Kidney (tissue), 14 donors: ENCODE data around the gene HOXC6. TPM values are rescaled to one million over a fixed set of nuclear protein-coding genes. Genes with fewer than 3 reads are reported as not detected.

Source experiments
- DNase-seq, 5 donors: peaks; one replicate each; pipeline ENCODE4 v3.0.0-alpha.2; 2013 to 2020
- FAIRE-seq: peaks from 2 replicates; lab custom pipeline; 2012; peaks lifted over from hg19 to GRCh38; lab: Jason Lieb, UNC
- H3K27ac ChIP-seq, 2 donors: one replicate each; pipeline ENCODE4 v1.7.0; 2013; ENCODE audit warnings: low read depth in 2 of 2, low read length in 2 of 2, inconsistent platforms in 1 of 2
- H3K27me3 ChIP-seq: one replicate; pipeline ENCODE4 v1.7.1; 2013; ENCODE audit warnings: low read length, inconsistent platforms; ENCODE audit not compliant: control insufficient read depth, insufficient read depth
- H3K36me3 ChIP-seq, 3 donors: one replicate each; pipeline versions ENCODE4 v1.7.0 to v1.7.1; 2013; ENCODE audit warnings: low read length in 3 of 3, control low read depth in 1 of 3, inconsistent platforms in 1 of 3; ENCODE audit not compliant: insufficient read depth in 3 of 3, control insufficient read depth in 2 of 3
- H3K4me1 ChIP-seq, 3 donors: one replicate each; pipeline versions ENCODE4 v1.7.0 to v1.7.1; 2013; ENCODE audit warnings: low read length in 3 of 3, inconsistent platforms in 1 of 3, low read depth in 1 of 3; ENCODE audit not compliant: control insufficient read depth in 2 of 3, insufficient read depth in 2 of 3
- H3K4me3 ChIP-seq, 3 donors: one replicate each; pipeline versions ENCODE4 v1.7.0 to v1.8.1; 2013; ENCODE audit warnings: low read length in 3 of 3, control low read depth in 1 of 3, inconsistent platforms in 1 of 3
- H3K9ac ChIP-seq, 3 donors: one replicate each; pipeline versions ENCODE4 v1.7.0 to v1.7.1; 2013; ENCODE audit warnings: low read length in 3 of 3, control low read depth in 1 of 3, inconsistent platforms in 1 of 3
- H3K9me3 ChIP-seq, 3 donors: one replicate each; pipeline versions ENCODE4 v1.7.0 to v1.7.1; 2013; ENCODE audit warnings: low read length in 3 of 3, control low read depth in 1 of 3, inconsistent platforms in 1 of 3; ENCODE audit not compliant: control insufficient read depth in 2 of 3, insufficient read depth in 1 of 3
- CTCF ChIP-seq: IDR thresholded peaks from 3 replicates; pipeline ENCODE4 v1.5.1; 2012; ENCODE audit warnings: mild to moderate bottlenecking, moderate library complexity, borderline replicate concordance; ENCODE audit not compliant: insufficient read depth; ENCODE audit errors: extremely low read depth
- intact Hi-C: fragments of 100-400 bp; cut with DNase I; formaldehyde crosslinking; loops from one replicate; pipeline ENCODE4 v1.11.1; 2022
- polyA plus RNA-seq: library from polyadenylated mRNA; stranded (reverse); fragments of 350-450 nt; fragmentation: Illumina TruSeq; extraction: RNeasy Lipid Tissue Mini Kit (QIAGEN cat#74804); gene quantifications from one replicate; pipeline ENCODE4 v1.2.3, GENCODE V29; 2014; ENCODE audit warnings: low read depth, low replicate concordance; ENCODE audit not compliant: insufficient read depth
- total RNA-seq: library from RNA; stranded (reverse); fragmentation: NEBNext Ultra II Directional; extraction: Animal tissue kit (Norgen Biotek cat#: 25700); gene quantifications from one replicate; pipeline ENCODE4 v1.2.1, GENCODE V29; 2021
- donor health status: control.
- donor health status: control.
- donor health status: control.
- donor health status: control.
- donor health status: control.
- donor health status: DM: yes; HTN: yes; CAD: no.
- donor health status: Normal renal cell carcinoma (clear cell type).

The HOXC6 gene
- total and polyA plus RNA-seq, 2 donors from 2014 or later: 11.4 to 22.0 TPM

GRCh38 chr12:54058128-54058768, 30.0 kb downstream of the HOXC6 start:
- Histone ChIP-seq H3K9me3 (no peaks in the 10 kb centered on the region), H3K27ac (no peak overlapping the region), H3K4me3 (no peak overlapping the region), H3K9ac (no peak overlapping the region), H3K36me3 (peaks cover 0 to 3% (median 0%) of the 10 kb centered on the region in 3 donors), H3K4me1 (peaks cover 0 to 9% (median 0%) of the 10 kb centered on the region in 3 donors), H3K27me3 (no peaks in the 10 kb centered on the region)
- intact Hi-C loops: no loop called here
- no peak for FAIRE-seq
- no peak for TF ChIP-seq CTCF
- peak in 3 of 5 donors; percentile 32 to 60 (median 58) for DNase-seq

GRCh38 chr12:54059668-54060067, 31.4 kb downstream of the HOXC6 start:
- no peak for TF ChIP-seq CTCF
- no peak overlapping the region for H3K27ac ChIP-seq
- H3K9me3 ChIP-seq: no peaks in the 10 kb centered on the region
- no peak for FAIRE-seq
- DNase-seq: peak in 3 of 5 donors; percentile 40 to 51 (median 51)
- H3K36me3 ChIP-seq: peaks cover 0 to 3% (median 0%) of the 10 kb centered on the region in 3 donors
- H3K4me1 ChIP-seq: peaks cover 0 to 7% (median 0%) of the 10 kb centered on the region in 3 donors
- intact Hi-C loops: no loop called here
- no peaks in the 10 kb centered on the region for H3K27me3 ChIP-seq
- no peak overlapping the region for H3K4me3 ChIP-seq
- no peak overlapping the region for H3K9ac ChIP-seq

- no peak overlapping the region for H3K9ac ChIP-seq
- H3K9me3 ChIP-seq: no peaks in the 10 kb centered on the region
- DNase-seq (peak in 1 of 5 donors; percentile 38), FAIRE-seq (no peak)
- H3K27ac ChIP-seq: no peak overlapping the region
- no peaks in the 10 kb centered on the region for H3K36me3 ChIP-seq
- H3K27me3 ChIP-seq: no peaks in the 10 kb centered on the region
- peaks cover 0 to 6% (median 0%) of the 10 kb centered on the region in 3 donors for H3K4me1 ChIP-seq
- TF ChIP-seq CTCF: no peak
- intact Hi-C loops: no loop called here
- H3K4me3 ChIP-seq: no peak overlapping the region
Observed at GRCh38 chr12:54060174-54060974, 32.1 kb downstream of the HOXC6 start.
